Measurements from ENCODE around the gene P2RX3.

GRCh38 chr11:57416436-57416835 is 78.3 kb downstream of the P2RX3 start:
- TF ChIP-seq CTCF (IDR thresholded peaks at IDR 0.05) (no peak), POLR2AphosphoS5 (IDR thresholded peaks at IDR 0.05) (no peak), POLR2A (IDR thresholded peaks at IDR 0.05) (no peak)
